B cell (primary cell): Measurements from ENCODE around the gene HDAC9.

Experiments
- CTCF ChIP-seq: fragments of 200-600 bp; IDR thresholded peaks from one replicate; pipeline ENCODE4 v1.8.0; 2022; ENCODE audit warnings: antibody characterized with exemption, mild to moderate bottlenecking
- EZH2 ChIP-seq: IDR thresholded peaks from 2 replicates; pipeline ENCODE4 v1.6.1; 2012; ENCODE audit warnings: borderline replicate concordance, low read depth, mild to moderate bottlenecking, moderate library complexity, low read length; ENCODE audit not compliant: insufficient read depth, poor library complexity, severe bottlenecking

- TF ChIP-seq CTCF (no peak), EZH2 (no peak)
Observed at GRCh38 chr7:18521945-18522566, 26.5 kb downstream of the HDAC9 start.
